GM18526 (cell line): ENCODE data around the gene TALDO1.

Experiments used
- POLR2A ChIP-seq: IDR thresholded peaks from 3 replicates; pipeline ENCODE4 v1.6.1; 2011; ENCODE audit not compliant: insufficient read length; ENCODE audit errors: extremely low read depth

The TALDO1 gene

GRCh38 chr11:793556-793955 lies 46.3 kb downstream of the TALDO1 start:
- TF ChIP-seq POLR2A: no peak

GRCh38 chr11:794013-794765 lies 46.9 kb downstream of the TALDO1 start:
- TF ChIP-seq POLR2A: no peak

- no peak for TF ChIP-seq POLR2A
Measured at GRCh38 chr11:794766-795633, 47.7 kb downstream of the TALDO1 start.

- TF ChIP-seq POLR2A: peak; percentile 49
Measured at GRCh38 chr11:795634-796564, 48.6 kb downstream of the TALDO1 start.

GRCh38 chr11:796565-797295 lies 49.5 kb downstream of the TALDO1 start:
- peak; percentile 3 for TF ChIP-seq POLR2A

- TF ChIP-seq POLR2A: no peak
Measured at GRCh38 chr11:797296-798092, 50.2 kb downstream of the TALDO1 start.

- TF ChIP-seq POLR2A: peak; percentile 66
Measured at GRCh38 chr11:798093-798713, 50.9 kb downstream of the TALDO1 start, which contains the start of gene SLC25A22. TSS of gene SLC25A22 (minus strand) at chr11:798281. CDS start at chr11:795006, 3,275 bp downstream.

GRCh38 chr11:799641-800316 lies 52.5 kb downstream of the TALDO1 start:
- TF ChIP-seq POLR2A: no peak

- no peak for TF ChIP-seq POLR2A
Measured at GRCh38 chr11:800473-800872, 53.2 kb downstream of the TALDO1 start.

GRCh38 chr11:801097-801780 lies 54.0 kb downstream of the TALDO1 start:
- no peak for TF ChIP-seq POLR2A

GRCh38 chr11:802018-802617 lies 54.9 kb downstream of the TALDO1 start:
- no peak for TF ChIP-seq POLR2A
